T47D (cell line): ENCODE data around the gene GPRASP1.

ENCODE experiments used
- DNase-seq, 2 experiments: peaks; one replicate each; pipeline versions ENCODE4 v3.0.0 to v3.0.0-alpha.2; 2011 to 2012; ENCODE audit warnings: low read depth in 1 of 2, low spot score in 1 of 2
- JUND ChIP-seq: IDR thresholded peaks from 2 replicates; pipeline ENCODE4 v1.6.1; 2012; ENCODE audit warnings: low read depth
- in situ Hi-C: cut with HindIII; loops from 2 replicates; pipeline ENCODE4 v1.10.0; 2016; ENCODE audit warnings: low sequenced_read_pairs, low pct_unique_long_range_greater_than_20kb

GPRASP1 gene, protein sequence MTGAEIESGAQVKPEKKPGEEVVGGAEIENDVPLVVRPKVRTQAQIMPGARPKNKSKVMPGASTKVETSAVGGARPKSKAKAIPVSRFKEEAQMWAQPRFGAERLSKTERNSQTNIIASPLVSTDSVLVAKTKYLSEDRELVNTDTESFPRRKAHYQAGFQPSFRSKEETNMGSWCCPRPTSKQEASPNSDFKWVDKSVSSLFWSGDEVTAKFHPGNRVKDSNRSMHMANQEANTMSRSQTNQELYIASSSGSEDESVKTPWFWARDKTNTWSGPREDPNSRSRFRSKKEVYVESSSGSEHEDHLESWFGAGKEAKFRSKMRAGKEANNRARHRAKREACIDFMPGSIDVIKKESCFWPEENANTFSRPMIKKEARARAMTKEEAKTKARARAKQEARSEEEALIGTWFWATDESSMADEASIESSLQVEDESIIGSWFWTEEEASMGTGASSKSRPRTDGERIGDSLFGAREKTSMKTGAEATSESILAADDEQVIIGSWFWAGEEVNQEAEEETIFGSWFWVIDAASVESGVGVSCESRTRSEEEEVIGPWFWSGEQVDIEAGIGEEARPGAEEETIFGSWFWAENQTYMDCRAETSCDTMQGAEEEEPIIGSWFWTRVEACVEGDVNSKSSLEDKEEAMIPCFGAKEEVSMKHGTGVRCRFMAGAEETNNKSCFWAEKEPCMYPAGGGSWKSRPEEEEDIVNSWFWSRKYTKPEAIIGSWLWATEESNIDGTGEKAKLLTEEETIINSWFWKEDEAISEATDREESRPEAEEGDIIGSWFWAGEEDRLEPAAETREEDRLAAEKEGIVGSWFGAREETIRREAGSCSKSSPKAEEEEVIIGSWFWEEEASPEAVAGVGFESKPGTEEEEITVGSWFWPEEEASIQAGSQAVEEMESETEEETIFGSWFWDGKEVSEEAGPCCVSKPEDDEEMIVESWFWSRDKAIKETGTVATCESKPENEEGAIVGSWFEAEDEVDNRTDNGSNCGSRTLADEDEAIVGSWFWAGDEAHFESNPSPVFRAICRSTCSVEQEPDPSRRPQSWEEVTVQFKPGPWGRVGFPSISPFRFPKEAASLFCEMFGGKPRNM (N-terminal part only)

DNA sequence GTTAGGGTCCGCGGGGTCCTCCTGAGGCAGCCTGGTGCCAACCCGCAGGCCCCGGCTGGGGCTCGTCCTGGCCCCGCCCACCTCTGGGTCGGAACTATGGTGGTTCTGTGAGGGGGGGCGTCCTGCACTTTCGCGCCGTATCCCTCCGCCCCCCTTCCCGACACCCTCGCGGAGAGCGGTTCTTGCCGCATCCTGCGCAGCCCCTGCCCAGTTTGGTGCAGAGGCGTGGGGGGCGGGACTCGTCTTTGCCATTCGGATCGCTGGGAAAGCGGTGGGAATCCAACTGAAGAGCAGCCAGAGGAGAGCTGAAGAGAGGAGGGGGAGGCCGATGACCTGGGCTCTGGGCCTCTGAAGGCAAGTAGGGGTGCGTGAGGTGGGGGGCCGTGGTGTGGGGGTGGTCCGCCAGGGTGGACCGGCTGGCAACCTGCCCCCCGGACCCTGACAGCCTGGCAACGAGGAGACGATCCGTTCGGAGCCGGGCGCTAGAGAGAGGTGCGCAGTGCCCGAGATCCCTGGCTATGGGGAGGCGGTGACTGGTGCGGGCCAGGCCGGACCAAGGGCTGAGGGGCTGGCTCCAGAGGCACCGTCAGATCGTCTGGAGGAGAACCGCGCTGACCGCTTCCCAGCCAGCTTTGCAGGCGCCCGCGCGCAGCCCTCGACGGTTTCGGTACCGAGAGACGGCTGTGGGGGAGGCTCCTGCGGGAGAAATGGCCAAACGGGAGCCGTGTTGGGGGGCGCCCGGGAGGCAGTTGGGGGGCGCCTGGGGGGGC lies at the start of gene GPRASP1:
TSS of gene GPRASP1 (plus strand) at position 242 of the 770 bp plus-strand sequence. CDS start 2,431 bp downstream, outside the sequence.
- no peak for DNase-seq
- in situ Hi-C loops = no loop called here

DNA sequence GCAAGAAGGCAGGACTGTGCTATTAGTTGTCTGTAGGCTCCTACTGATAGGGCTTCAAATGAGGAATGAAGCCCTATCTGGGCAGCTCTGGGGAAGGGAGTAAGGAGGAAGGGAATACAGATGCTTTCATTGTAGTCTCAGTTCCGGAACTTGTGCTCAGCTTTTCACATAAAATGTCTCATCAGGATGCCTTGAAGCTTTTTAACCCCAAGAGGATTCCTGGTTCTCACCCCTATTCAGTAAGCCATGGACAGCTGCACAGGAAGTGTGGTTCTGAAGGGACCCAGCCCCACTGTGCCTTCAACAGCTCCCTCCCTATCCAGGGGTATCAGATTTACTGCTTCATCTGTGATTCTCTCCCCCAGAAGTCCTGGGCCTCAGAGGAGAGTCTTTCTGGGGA lies 47.0 kb upstream of the GPRASP1 start:
- in situ Hi-C loops = no loop called here
- no peak for DNase-seq
- TF ChIP-seq JUND = no peak

More for the DNA sequence above, at the start of gene GPRASP1:
- TF ChIP-seq JUND = no peak

- no peak for TF ChIP-seq JUND
- in situ Hi-C loops = no loop called here
- no peak for DNase-seq
Observed at GRCh38 chrX:102606115-102606514, 45.2 kb upstream of the GPRASP1 start.

GRCh38 chrX:102610905-102611304 lies 40.4 kb upstream of the GPRASP1 start:
- in situ Hi-C loops = no loop called here
- DNase-seq = no peak
- no peak for TF ChIP-seq JUND

DNA sequence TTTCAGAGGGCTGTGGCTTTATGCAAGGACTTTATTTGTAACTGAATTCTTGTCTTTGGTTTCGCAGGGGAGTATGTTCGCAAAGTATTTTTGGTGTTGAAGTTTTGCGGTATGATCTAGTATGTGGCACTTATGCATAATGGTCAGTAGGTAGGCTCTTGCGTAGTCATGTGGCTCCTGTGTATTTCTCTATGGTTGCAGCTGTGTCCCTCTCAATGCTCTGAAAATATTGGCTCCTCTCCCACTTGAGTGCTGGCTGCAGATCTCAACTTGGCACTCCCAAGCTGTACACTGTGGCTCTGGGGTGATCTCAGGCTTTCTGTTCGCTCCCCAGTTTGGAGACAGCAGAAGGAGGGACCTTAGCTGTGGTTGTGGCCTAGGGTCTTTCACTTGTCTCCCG lies 27.2 kb upstream of the GPRASP1 start:
- in situ Hi-C loops = no loop called here
- DNase-seq = no peak
- no peak for TF ChIP-seq JUND

DNA sequence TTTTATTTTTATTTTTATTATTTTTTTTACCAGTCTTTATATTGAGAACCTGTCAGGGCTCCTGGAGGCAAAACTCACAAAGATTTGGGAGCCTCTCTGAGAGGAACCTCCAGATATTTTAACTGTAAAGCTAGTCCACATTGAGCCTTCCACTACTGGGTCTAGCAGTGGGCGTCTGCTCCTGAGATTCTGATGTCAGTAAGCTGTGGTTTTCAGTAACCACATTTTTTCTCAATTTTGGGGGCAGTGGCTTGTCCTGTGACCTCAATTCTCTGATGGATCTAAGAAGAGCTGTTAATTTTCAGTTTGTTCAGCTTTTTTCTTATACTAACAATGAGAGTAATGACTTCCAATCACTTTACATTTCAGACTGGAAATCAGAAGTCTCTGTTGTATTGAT lies 23.6 kb upstream of the GPRASP1 start:
- in situ Hi-C loops = no loop called here
- DNase-seq = no peak
- TF ChIP-seq JUND = no peak

GRCh38 chrX:102637561-102637960 lies 13.7 kb upstream of the GPRASP1 start:
- DNase-seq = no peak
- no peak for TF ChIP-seq JUND
- in situ Hi-C loops = no loop called here

DNA sequence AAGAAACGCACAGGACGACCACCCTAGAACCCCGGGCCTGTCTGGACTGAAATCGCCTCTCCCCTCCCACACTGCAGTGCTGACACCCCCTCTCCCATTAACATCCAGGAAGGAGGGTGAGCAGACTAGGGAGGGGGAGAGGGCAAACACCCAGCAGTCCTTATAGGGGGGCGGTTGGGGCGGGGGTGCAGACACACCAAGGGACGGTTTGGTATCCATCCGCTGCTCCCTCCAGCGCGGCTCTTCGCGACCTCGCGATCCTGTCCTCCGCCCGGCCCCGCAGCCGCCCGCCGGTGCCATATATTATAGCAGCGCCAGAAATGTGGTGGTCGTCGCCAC lies 411 bp upstream of the GPRASP1 start:
- in situ Hi-C loops = no loop called here
- no peak for TF ChIP-seq JUND
- DNase-seq = no peak

- no peak for TF ChIP-seq JUND
- DNase-seq = no peak
- in situ Hi-C loops = no loop called here
Observed at GRCh38 chrX:102652031-102652688, 877 bp downstream of the GPRASP1 start.

- no peak for TF ChIP-seq JUND
- DNase-seq = no peak
- in situ Hi-C loops = no loop called here
Observed at GRCh38 chrX:102654696-102655095, 3.4 kb downstream of the GPRASP1 start.

DNA sequence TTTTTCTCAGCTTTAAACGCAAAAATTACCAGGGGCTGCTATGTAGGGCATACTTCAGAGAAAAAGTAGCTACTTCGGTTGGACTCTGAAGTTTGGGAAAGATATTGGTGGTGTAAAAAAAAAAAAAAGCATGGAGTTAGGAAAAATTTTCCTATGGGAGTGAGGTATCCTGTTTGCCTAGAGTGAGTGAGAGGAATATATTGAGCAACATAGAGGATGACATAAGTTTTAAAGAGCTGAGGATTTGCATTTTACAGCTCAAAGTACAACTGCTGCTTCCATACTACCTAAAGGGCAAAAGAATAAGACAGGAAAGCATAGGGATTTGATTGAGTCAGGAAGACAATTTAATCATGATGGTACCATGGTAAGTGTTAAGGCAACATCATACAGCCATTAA lies 7.3 kb downstream of the GPRASP1 start:
- in situ Hi-C loops = no loop called here
- no peak for TF ChIP-seq JUND
- DNase-seq = no peak
